Frontal cortex (tissue), 4 donors: ENCODE data around the gene BRI3BP. TPM values are rescaled to one million over a fixed set of nuclear protein-coding genes. Genes with fewer than 3 reads are reported as not detected.
"Not testable (repeated sequence)": the region's sequence is repeated elsewhere in the genome, so short reads cannot be mapped to it uniquely, and the experiment has no call there.

Experiments
- DNase-seq, 2 donors: peaks; one replicate each; pipeline ENCODE4 v3.0.0; 2012; ENCODE audit warnings: low spot score in 2 of 2
- FAIRE-seq: peaks from 2 replicates; lab custom pipeline; 2012; peaks lifted over from hg19 to GRCh38; lab: Jason Lieb, UNC
- total RNA-seq: library from RNA; depleted of rRNA; stranded (reverse); fragments of >200 nt; gene quantifications from one replicate; pipeline ENCODE4 v1.2.3, GENCODE V29; 2014
- donor health status: control.
- donor health status: control.
- donor health status: control.

The BRI3BP gene
- total RNA-seq, 1 donor from 2014 or later, result 21.6 TPM

- DNase-seq, result peak; percentile 41 to 44
- no peak for FAIRE-seq
Observed at GRCh38 chr12:125015680-125016310, 22.4 kb downstream of the BRI3BP start.

- FAIRE-seq (no peak), DNase-seq (no peak)
Observed at GRCh38 chr12:125017801-125018200, 24.4 kb downstream of the BRI3BP start.

- DNase-seq (no peak), FAIRE-seq (no peak)
Observed at GRCh38 chr12:125018356-125018755, 24.9 kb downstream of the BRI3BP start.

- no peak for FAIRE-seq
- no peak for DNase-seq
Observed at GRCh38 chr12:125021096-125021495, 27.7 kb downstream of the BRI3BP start.

GRCh38 chr12:125021771-125022170, 28.3 kb downstream of the BRI3BP start:
- FAIRE-seq, result no peak
- DNase-seq, result no peak

GRCh38 chr12:125023065-125023464, 29.6 kb downstream of the BRI3BP start:
- DNase-seq (no peak), FAIRE-seq (no peak)

GRCh38 chr12:125024949-125025563, 31.6 kb downstream of the BRI3BP start:
- DNase-seq, result no peak
- no peak for FAIRE-seq

GRCh38 chr12:125025606-125026235, 32.3 kb downstream of the BRI3BP start:
- no peak for DNase-seq
- no peak for FAIRE-seq

GRCh38 chr12:125028106-125028505, 34.7 kb downstream of the BRI3BP start:
- DNase-seq (no peak), FAIRE-seq (no peak)

GRCh38 chr12:125029761-125030358, 36.4 kb downstream of the BRI3BP start:
- FAIRE-seq, result no peak

GRCh38 chr12:125031471-125031870, 38.0 kb downstream of the BRI3BP start:
- DNase-seq, FAIRE-seq: not testable (repeated sequence)

More at GRCh38 chr12:125029761-125030358, 36.4 kb downstream of the BRI3BP start:
- DNase-seq, result no peak

GRCh38 chr12:125032466-125033152, 39.2 kb downstream of the BRI3BP start:
- no peak for DNase-seq
- FAIRE-seq, result no peak

- FAIRE-seq, result no peak
- DNase-seq, result no peak
Observed at GRCh38 chr12:125033288-125033687, 39.8 kb downstream of the BRI3BP start.

- FAIRE-seq, result no peak
- DNase-seq, result no peak
Observed at GRCh38 chr12:125038976-125039625, 45.7 kb downstream of the BRI3BP start.

GRCh38 chr12:125049093-125049458, 55.6 kb downstream of the BRI3BP start:
- no peak for FAIRE-seq
- no peak for DNase-seq

- no peak for DNase-seq
- no peak for FAIRE-seq
Observed at GRCh38 chr12:125050446-125050845, 57.0 kb downstream of the BRI3BP start.

- FAIRE-seq (no peak), DNase-seq (no peak)
Observed at GRCh38 chr12:125050868-125051267, 57.4 kb downstream of the BRI3BP start.

- FAIRE-seq (no peak), DNase-seq (no peak)
Observed at GRCh38 chr12:125053821-125054220, 60.4 kb downstream of the BRI3BP start.

- FAIRE-seq (no peak), DNase-seq (no peak)
Observed at GRCh38 chr12:125055591-125055990, 62.1 kb downstream of the BRI3BP start.

- FAIRE-seq, result no peak
- DNase-seq, result no peak
Observed at GRCh38 chr12:125056306-125056705, 62.9 kb downstream of the BRI3BP start.
